DND-41 (cell line): ENCODE data around the gene NINL.

ENCODE experiments used
- EZH2 ChIP-seq: IDR thresholded peaks from 3 replicates; pipeline ENCODE4 v1.6.1; 2012; ENCODE audit warnings: borderline replicate concordance, low read depth, mild to moderate bottlenecking, moderate library complexity, low read length, inconsistent platforms; ENCODE audit not compliant: severe bottlenecking
- TF ChIP-seq, protein P1 (sequence below): IDR thresholded peaks from 2 replicates; pipeline ENCODE4 v1.5.1; 2012; ENCODE audit warnings: borderline replicate concordance, low read length, moderate library complexity, mild to moderate bottlenecking; ENCODE audit not compliant: poor library complexity, severe bottlenecking; ENCODE audit errors: extremely low read depth

DNA sequence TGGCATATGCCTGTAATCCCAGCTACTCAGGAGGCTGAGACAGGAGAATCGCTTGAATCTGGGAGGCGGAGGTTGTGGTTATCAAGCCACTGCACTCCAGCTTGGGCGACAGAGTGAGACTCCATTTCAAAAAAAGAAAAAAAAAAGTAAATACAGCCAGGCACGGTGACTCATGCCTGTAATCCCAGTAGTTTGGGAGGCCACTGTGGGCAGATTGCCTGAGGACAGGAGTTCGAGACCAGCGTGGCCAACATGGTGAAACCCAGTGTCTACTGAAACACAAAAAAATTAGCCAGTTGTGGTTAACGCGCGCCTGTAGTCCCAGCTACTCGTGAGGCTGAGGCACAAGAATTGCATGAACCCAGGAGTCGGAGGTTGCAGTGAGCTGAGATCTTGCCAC is 1.5 kb upstream of the NINL start:
- TF ChIP-seq, protein P1, sequence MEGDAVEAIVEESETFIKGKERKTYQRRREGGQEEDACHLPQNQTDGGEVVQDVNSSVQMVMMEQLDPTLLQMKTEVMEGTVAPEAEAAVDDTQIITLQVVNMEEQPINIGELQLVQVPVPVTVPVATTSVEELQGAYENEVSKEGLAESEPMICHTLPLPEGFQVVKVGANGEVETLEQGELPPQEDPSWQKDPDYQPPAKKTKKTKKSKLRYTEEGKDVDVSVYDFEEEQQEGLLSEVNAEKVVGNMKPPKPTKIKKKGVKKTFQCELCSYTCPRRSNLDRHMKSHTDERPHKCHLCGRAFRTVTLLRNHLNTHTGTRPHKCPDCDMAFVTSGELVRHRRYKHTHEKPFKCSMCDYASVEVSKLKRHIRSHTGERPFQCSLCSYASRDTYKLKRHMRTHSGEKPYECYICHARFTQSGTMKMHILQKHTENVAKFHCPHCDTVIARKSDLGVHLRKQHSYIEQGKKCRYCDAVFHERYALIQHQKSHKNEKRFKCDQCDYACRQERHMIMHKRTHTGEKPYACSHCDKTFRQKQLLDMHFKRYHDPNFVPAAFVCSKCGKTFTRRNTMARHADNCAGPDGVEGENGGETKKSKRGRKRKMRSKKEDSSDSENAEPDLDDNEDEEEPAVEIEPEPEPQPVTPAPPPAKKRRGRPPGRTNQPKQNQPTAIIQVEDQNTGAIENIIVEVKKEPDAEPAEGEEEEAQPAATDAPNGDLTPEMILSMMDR: no peak
- TF ChIP-seq EZH2: no peak
